Psoas muscle (tissue), 8 donors: Measurements from ENCODE around the gene MAPKAPK3. TPM values are rescaled to one million over a fixed set of nuclear protein-coding genes. Genes with fewer than 3 reads are reported as not detected.
A peak's percentile ranks its signal among the peaks of the same experiment; 100 is the strongest.

Experiments
- ATAC-seq, 4 donors: fragments of 200-7000 bp; cut with Tn5 transposase; one replicate each; pipeline ENCODE4 v1.9.1; 2020; ENCODE audit warnings: moderate library complexity in 3 of 4, mild to moderate bottlenecking in 2 of 4
- DNase-seq, 2 donors: peaks; one replicate each; pipeline ENCODE4 v3.0.0-alpha.2; 2020
- H3K27ac ChIP-seq: fragments of 200-600 bp; one replicate; pipeline ENCODE4 v1.8.0; 2022
- H3K27me3 ChIP-seq, 3 donors: fragments of 200-600 bp in 1 of 3; one replicate each; pipeline versions ENCODE4 v1.6.1 to v1.8.0; 2013 to 2022; ENCODE audit warnings: low read length in 2 of 3, mild to moderate bottlenecking in 2 of 3, moderate library complexity in 1 of 3; ENCODE audit not compliant: insufficient read depth in 3 of 3
- H3K36me3 ChIP-seq, 2 donors: fragments of 200-600 bp in 1 of 2; one replicate each; pipeline versions ENCODE4 v1.6.1 to v1.8.0; 2013 to 2022; ENCODE audit warnings: low read depth in 1 of 2, mild to moderate bottlenecking in 1 of 2, moderate library complexity in 1 of 2; ENCODE audit not compliant: insufficient read depth in 1 of 2
- H3K4me1 ChIP-seq: fragments of 200-600 bp; one replicate; pipeline ENCODE4 v1.8.0; 2022
- H3K4me3 ChIP-seq: fragments of 200-600 bp; one replicate; pipeline ENCODE4 v1.8.0; 2022; ENCODE audit warnings: mild to moderate bottlenecking
- H3K9me3 ChIP-seq: fragments of 200-600 bp; one replicate; pipeline ENCODE4 v1.8.0; 2022
- CTCF ChIP-seq: fragments of 200-600 bp; IDR thresholded peaks from one replicate; pipeline ENCODE4 v1.8.0; 2022; ENCODE audit warnings: antibody characterized with exemption
- WGBS, 3 donors: extraction: QIAGEN DNeasy Blood & Tissue Kit; methylation state at CpG; one replicate each; pipeline versions ENCODE4 v1.1.6 to v1.1.7; 2013; 5-methylcytosine and 5-hydroxymethylcytosine counted together
- intact Hi-C, 2 donors: fragments of 100-400 bp; cut with DNase I; formaldehyde crosslinking; loops; one replicate each; pipeline versions ENCODE4 v1.11.0 to v1.14.2; 2022
- polyA plus RNA-seq, 3 donors: library from polyadenylated mRNA; stranded (reverse); fragments of 200-250 nt; gene quantifications; one replicate each; pipeline ENCODE4 v1.2.3, GENCODE V29; 2013
- total RNA-seq, 4 donors: library from RNA; stranded (reverse); fragmentation: NEBNext Ultra II Directional in 2 of 4; extraction: Animal tissue kit (Norgen Biotek cat#: 25700) in 2 of 4; gene quantifications; one replicate each; pipeline versions ENCODE4 v1.2.1 to v1.2.4, GENCODE V29; 2021 to 2023
- donor health status: healthy with polysubstance abuse.
- donor health status: DM: no; HTN: no; CAD: no; lungs with moderate emphysema.
- donor health status: Bipolar disorder and iron deficiency.
- donor health status: healthy.
- donor health status: DM: yes; HTN: yes; CAD: no.
- donor health status: DM: no; HTN: no; CAD: no.
- donor health status: DM: no; HTN: no; CAD: no.
- donor health status: DM: yes; HTN: yes; CAD: no.

Gene MAPKAPK3
- total and polyA plus RNA-seq, 7 donors = 88.2 to 409 (median 249) TPM

- Histone ChIP-seq H3K27ac (no peak overlapping the region), H3K4me1 (peaks cover 56% of the 10 kb centered on the region), H3K36me3 (no peaks in the 10 kb centered on the region), H3K4me3 (no peak overlapping the region), H3K27me3 (no peaks in the 10 kb centered on the region), H3K9me3 (no peaks in the 10 kb centered on the region)
- intact Hi-C loops = no loop called here
- WGBS, 3 donors = 77 to 78% (median 77%) methylated on average over 5 of the region's 5 CpGs
- DNase-seq (no peak), ATAC-seq (no peak)
- no peak for TF ChIP-seq CTCF
Observed at GRCh38 chr3:50633230-50633790, 16.4 kb downstream of the MAPKAPK3 start.

- Histone ChIP-seq H3K4me1 (peaks cover 46% of the 10 kb centered on the region), H3K4me3 (no peak overlapping the region), H3K27ac (no peak overlapping the region), H3K36me3 (peaks cover 0 to 3% of the 10 kb centered on the region in 2 donors), H3K27me3 (no peaks in the 10 kb centered on the region), H3K9me3 (no peaks in the 10 kb centered on the region)
- intact Hi-C loops = no loop called here
- no peak for DNase-seq
- no peak for TF ChIP-seq CTCF
- ATAC-seq = no peak
Observed at GRCh38 chr3:50635066-50635465, 18.1 kb downstream of the MAPKAPK3 start.

- no peaks in the 10 kb centered on the region for H3K27me3 ChIP-seq
- H3K27ac ChIP-seq = peak overlapping the region; percentile 32
- peaks cover 30% of the 10 kb centered on the region for H3K4me1 ChIP-seq
- intact Hi-C loops = no loop called here
- 82 to 84% (median 83%) methylated on average over 4 of the region's 4 CpGs for WGBS, 3 donors
- no peak for DNase-seq
- no peak for ATAC-seq
- no peak overlapping the region for H3K4me3 ChIP-seq
- peaks cover 7 to 22% of the 10 kb centered on the region in 2 donors for H3K36me3 ChIP-seq
- no peak for TF ChIP-seq CTCF
- H3K9me3 ChIP-seq = no peaks in the 10 kb centered on the region
Observed at GRCh38 chr3:50637011-50637410, 20.1 kb downstream of the MAPKAPK3 start.

GRCh38 chr3:50637945-50638344, 21.0 kb downstream of the MAPKAPK3 start:
- Histone ChIP-seq H3K4me3 (no peak overlapping the region), H3K27me3 (no peaks in the 10 kb centered on the region), H3K36me3 (peaks cover 7 to 31% of the 10 kb centered on the region in 2 donors), H3K27ac (no peak overlapping the region), H3K9me3 (no peaks in the 10 kb centered on the region), H3K4me1 (peaks cover 26% of the 10 kb centered on the region)
- 66 to 76% (median 76%) methylated on average over 3 of the region's 3 CpGs for WGBS, 3 donors
- ATAC-seq = peak in 1 of 4 donors; percentile 16
- no peak for DNase-seq
- TF ChIP-seq CTCF = no peak
- intact Hi-C loops = no loop called here

GRCh38 chr3:50639055-50639494, 22.1 kb downstream of the MAPKAPK3 start:
- Histone ChIP-seq H3K27me3 (no peaks in the 10 kb centered on the region), H3K4me3 (no peak overlapping the region), H3K9me3 (no peaks in the 10 kb centered on the region), H3K27ac (peak overlapping the region; percentile 51), H3K36me3 (peaks cover 7 to 43% of the 10 kb centered on the region in 2 donors), H3K4me1 (peaks cover 26% of the 10 kb centered on the region)
- ATAC-seq = peak; percentile 74 to 78 (median 77)
- TF ChIP-seq CTCF = no peak
- 44 to 67% (median 49%) methylated on average over 6 of the region's 6 CpGs for WGBS, 3 donors
- intact Hi-C loops = no loop called here
- DNase-seq = peak in 1 of 2 donors; percentile 63
